ENCODE data around the gene CDKN2A.

CDKN2A gene

GRCh38 chr9:21993893-21994555 lies at the start of gene CDKN2A:
Gene CDKN2A (minus strand): TSS chr9:21994392.
- DNase-seq (ENCODE audit: low read depth) = no peak

- no peak for DNase-seq (ENCODE audit: low read depth)
Observed at GRCh38 chr9:22043928-22044327, 49.7 kb upstream of the CDKN2A start.

- no peak for DNase-seq (ENCODE audit: low read depth)
Observed at GRCh38 chr9:22041775-22042174, 47.6 kb upstream of the CDKN2A start.

GRCh38 chr9:22041344-22041743 lies 47.2 kb upstream of the CDKN2A start:
- no peak for DNase-seq (ENCODE audit: low read depth)

GRCh38 chr9:22040760-22041159 lies 46.6 kb upstream of the CDKN2A start:
- no peak for DNase-seq (ENCODE audit: low read depth)

GRCh38 chr9:22039258-22039657 lies 45.1 kb upstream of the CDKN2A start:
- no peak for DNase-seq (ENCODE audit: low read depth)

- no peak for DNase-seq (ENCODE audit: low read depth)
Observed at GRCh38 chr9:22037954-22038690, 43.9 kb upstream of the CDKN2A start.

GRCh38 chr9:22036866-22037626 lies 42.9 kb upstream of the CDKN2A start:
- DNase-seq (ENCODE audit: low read depth) = no peak

GRCh38 chr9:22035591-22036011 lies 41.4 kb upstream of the CDKN2A start:
- DNase-seq (ENCODE audit: low read depth) = no peak

GRCh38 chr9:22033012-22033630 lies 38.9 kb upstream of the CDKN2A start:
- DNase-seq (ENCODE audit: low read depth) = no peak

GRCh38 chr9:22031655-22032411 lies 37.6 kb upstream of the CDKN2A start:
- DNase-seq (ENCODE audit: low read depth) = no peak

GRCh38 chr9:22030101-22030598 lies 36.0 kb upstream of the CDKN2A start:
- DNase-seq (ENCODE audit: low read depth) = no peak

- DNase-seq (ENCODE audit: low read depth) = no peak
Observed at GRCh38 chr9:22029231-22029630, 35.0 kb upstream of the CDKN2A start.

- no peak for DNase-seq (ENCODE audit: low read depth)
Observed at GRCh38 chr9:22028394-22028793, 34.2 kb upstream of the CDKN2A start.

- DNase-seq (ENCODE audit: low read depth) = no peak
Observed at GRCh38 chr9:22026696-22027095, 32.5 kb upstream of the CDKN2A start.

GRCh38 chr9:22022396-22022795 lies 28.2 kb upstream of the CDKN2A start:
- no peak for DNase-seq (ENCODE audit: low read depth)

- no peak for DNase-seq (ENCODE audit: low read depth)
Observed at GRCh38 chr9:22010866-22011625, 16.9 kb upstream of the CDKN2A start.

GRCh38 chr9:22009506-22009867 lies 15.3 kb upstream of the CDKN2A start:
- DNase-seq (ENCODE audit: low read depth) = no peak

- DNase-seq (ENCODE audit: low read depth) = peak; percentile 72
Observed at GRCh38 chr9:22008717-22009505, 14.7 kb upstream of the CDKN2A start, which contains the start of gene CDKN2B. Gene CDKN2B (minus strand): TSS chr9:22009305. CDS start chr9:22008953, 352 bp downstream.

GRCh38 chr9:22008384-22008716 lies 14.2 kb upstream of the CDKN2A start:
- no peak for DNase-seq (ENCODE audit: low read depth)

All from non-pigmented ciliary epithelial cell (primary cell).